Brain microvascular endothelial cell (primary cell): ENCODE measurements around the gene KLHL9.

ENCODE experiments used
- DNase-seq: peaks from one replicate; pipeline ENCODE4 v3.0.0-alpha.2; 2020
- H3K27ac ChIP-seq: fragments of 250-450 bp; sonication (Bioruptor Pico); 2 replicates; pipeline ENCODE4 v1.5.1; 2020; ENCODE audit warnings: mild to moderate bottlenecking, moderate library complexity
- H3K27me3 ChIP-seq: fragments of 250-450 bp; sonication (Bioruptor Pico); replicated peaks from 2 replicates; pipeline ENCODE4 v1.5.1; 2020; ENCODE audit warnings: mild to moderate bottlenecking
- H3K36me3 ChIP-seq: fragments of 250-450 bp; sonication (Bioruptor Pico); replicated peaks from 2 replicates; pipeline ENCODE4 v1.5.1; 2020; ENCODE audit warnings: mild to moderate bottlenecking
- H3K4me3 ChIP-seq: 2 replicates; pipeline ENCODE4 v1.5.1; 2011; ENCODE audit warnings: low read depth, mild to moderate bottlenecking, control low read depth, low read length, moderate library complexity
- CTCF ChIP-seq: IDR thresholded peaks from 2 replicates; pipeline ENCODE4 v1.5.1; 2011; ENCODE audit warnings: low read depth, mild to moderate bottlenecking, moderate library complexity, low read length, control low read depth, inconsistent platforms; ENCODE audit errors: missing control alignments
- in situ Hi-C: cut with HindIII; loops from 2 replicates; pipeline ENCODE4 v1.10.0; 2017; ENCODE audit warnings: low sequenced_read_pairs, low pct_ligation_motif_present

The KLHL9 gene

GRCh38 chr9:21362287-21362686 is 27.1 kb upstream of the KLHL9 start:
- in situ Hi-C loops, result no loop called here
- TF ChIP-seq CTCF, result no peak
- H3K27me3 ChIP-seq, result no peaks in the 10 kb centered on the region

GRCh38 chr9:21357479-21358460 is 22.6 kb upstream of the KLHL9 start:
- no peak overlapping the region for H3K27ac ChIP-seq
- no peaks in the 10 kb centered on the region for H3K36me3 ChIP-seq
- TF ChIP-seq CTCF, result no peak
- DNase-seq, result no peak
- in situ Hi-C loops, result no loop called here
- H3K4me3 ChIP-seq, result no peak overlapping the region
- no peaks in the 10 kb centered on the region for H3K27me3 ChIP-seq

More at GRCh38 chr9:21362287-21362686, 27.1 kb upstream of the KLHL9 start:
- no peak for DNase-seq
- no peaks in the 10 kb centered on the region for H3K36me3 ChIP-seq
- no peak overlapping the region for H3K4me3 ChIP-seq
- no peak overlapping the region for H3K27ac ChIP-seq

DNA sequence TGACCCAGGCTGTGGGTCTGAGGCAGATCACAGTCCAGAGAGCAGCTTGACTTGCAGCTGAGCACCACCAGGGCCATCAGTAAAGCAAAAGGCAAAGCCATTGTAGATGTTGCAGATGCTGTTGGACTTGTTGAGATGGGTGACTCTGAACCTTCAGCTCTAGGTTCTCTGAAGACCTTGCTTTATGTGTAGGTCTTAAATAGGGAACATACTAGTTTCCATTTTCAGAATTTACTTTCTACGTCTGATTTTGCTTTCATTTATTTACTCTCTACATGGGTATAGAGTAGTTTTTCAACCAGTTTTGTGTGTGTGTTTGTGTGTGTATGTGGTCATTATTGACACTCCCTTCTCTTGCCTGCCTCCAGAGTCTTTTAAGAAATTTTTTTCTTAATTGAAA is 15.6 kb upstream of the KLHL9 start, which contains the start of gene IFNA6:
Gene IFNA6 (minus strand): TSS at position 101 of the 400 bp plus-strand sequence. CDS start 0 bp downstream, at position 101.
- DNase-seq, result no peak
- in situ Hi-C loops, result no loop called here
- Histone ChIP-seq H3K4me3 (no peak within 1 kb of the TSS), H3K27me3 (no peaks in the 10 kb centered on the region), H3K27ac (no peak within 1 kb of the TSS), H3K36me3 (no peaks in the 10 kb centered on the region)
- TF ChIP-seq CTCF, result no peak

GRCh38 chr9:21348430-21348970 is 13.3 kb upstream of the KLHL9 start:
- Histone ChIP-seq H3K27me3 (no peaks in the 10 kb centered on the region), H3K36me3 (no peaks in the 10 kb centered on the region), H3K4me3 (no peak overlapping the region), H3K27ac (no peak overlapping the region)
- in situ Hi-C loops, result no loop called here
- no peak for TF ChIP-seq CTCF
- no peak for DNase-seq

DNA sequence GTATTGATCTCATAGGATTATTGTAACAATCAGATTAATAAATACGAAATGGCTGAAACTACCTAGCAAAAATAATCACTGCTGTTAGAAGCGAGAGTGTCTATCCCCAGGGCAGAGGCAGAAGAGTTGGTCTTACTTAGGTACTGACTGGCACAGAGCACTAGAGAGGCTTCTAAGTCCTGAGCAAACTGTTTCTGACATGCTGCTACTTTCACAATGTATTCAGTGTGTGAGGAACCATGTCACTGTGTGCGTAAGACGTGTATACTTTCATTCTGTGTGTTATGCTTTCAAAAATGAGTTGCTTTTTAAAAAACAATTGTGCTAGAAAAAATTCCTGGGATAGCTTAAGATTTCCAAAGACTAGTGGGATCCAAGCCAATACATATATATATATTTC is 5.5 kb upstream of the KLHL9 start:
- Histone ChIP-seq H3K27me3 (no peaks in the 10 kb centered on the region), H3K27ac (no peak overlapping the region), H3K4me3 (no peak overlapping the region), H3K36me3 (no peaks in the 10 kb centered on the region)
- in situ Hi-C loops, result no loop called here
- TF ChIP-seq CTCF, result no peak
- DNase-seq, result no peak
